ENCODE results near the gene AURKA. TPM values are rescaled to one million over a fixed set of nuclear protein-coding genes. Genes with fewer than 3 reads are reported as not detected.
"Not testable (repeated sequence)": the region's sequence is repeated elsewhere in the genome, so short reads cannot be mapped to it uniquely, and the experiment has no call there.

The AURKA gene
- total RNA-seq, 2 experiments from 2014 or later, result 99.7 to 101 TPM

- H3K4me3 Mint-ChIP-seq, result peak within 1 kb of the TSS; percentile 83
- H3K27ac Mint-ChIP-seq, result peak within 1 kb of the TSS; percentile 91
- H3K36me3 Mint-ChIP-seq, result peaks cover 30% of the 10 kb centered on the region
- ChIA-PET POLR2A (interaction anchor here (1.0 to 3.7 kb wide), 10 partner anchors 11 to 58 kb away, joined by 3 to 27 read pairs (median 6); partner anchors contain the start of genes AURKA, CSTF1 and RTF2), CTCF (interaction anchor here (0.8 to 2.0 kb wide), 7 partner anchors 11 to 977 kb away, joined by 3 to 10 read pairs (median 6); partner anchors contain the start of genes AURKA and CSTF1)
- H3K9me3 Mint-ChIP-seq, result no peaks in the 10 kb centered on the region
- intact Hi-C loops (cut with micrococcal nuclease), result loop anchor here (1.0 to 10.0 kb wide), 2 partner anchors 20 to 983 kb away; partner anchors contain the start of genes AURKA, CSTF1 and RBM38
- H3K4me1 Mint-ChIP-seq (ENCODE audit: low read depth), result peaks cover 59% of the 10 kb centered on the region
- peak; percentile 63 for DNase-seq
- H3K27me3 Mint-ChIP-seq, result no peaks in the 10 kb centered on the region
Measured at GRCh38 chr20:56411759-56412472, 19.9 kb upstream of the AURKA start, which contains the start of gene CASS4. Gene CASS4, plus strand, starts transcription at chr20:56412260. Its CDS starts 199 bp downstream, at chr20:56412459.

DNA sequence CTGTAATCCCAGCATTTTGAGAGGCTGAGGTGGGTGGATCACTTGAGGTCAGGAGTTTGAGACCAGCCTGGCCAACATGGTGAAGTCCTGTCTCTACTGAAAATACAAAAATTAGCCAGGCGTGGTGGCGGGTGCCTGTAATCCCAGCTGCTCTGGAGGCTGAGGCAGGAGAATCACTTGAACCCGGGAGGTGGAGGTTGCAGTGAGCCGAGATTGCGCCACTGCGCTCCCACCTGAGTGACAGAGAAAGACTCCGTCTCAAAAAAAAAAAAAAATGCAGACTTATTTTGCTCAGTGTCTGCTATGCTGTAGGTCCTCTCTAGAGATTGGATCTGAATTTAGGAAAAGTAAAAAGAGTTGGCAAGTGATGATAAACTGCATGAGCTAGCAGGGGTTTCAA lies 19.3 kb upstream of the AURKA start:
- Mint-ChIP-seq H3K4me3 (peak overlapping the region; percentile 83), H3K27ac (peak overlapping the region; percentile 91), H3K36me3 (peaks cover 36% of the 10 kb centered on the region), H3K4me1 (ENCODE audit: low read depth) (peaks cover 53% of the 10 kb centered on the region)
- POLR2A ChIA-PET, result interaction anchor here (0.7 to 3.7 kb wide), 7 partner anchors 12 to 1184 kb away, joined by 3 to 27 read pairs (median 7); partner anchors contain the start of genes AURKA and CSTF1
- not testable (repeated sequence) for DNase-seq, H3K9me3 Mint-ChIP-seq, H3K27me3 Mint-ChIP-seq
- CTCF ChIA-PET, result interaction anchor here (0.8 to 2.0 kb wide), 5 partner anchors 10 to 105 kb away, joined by 3 to 8 read pairs (median 6); partner anchors contain the start of genes AURKA and CSTF1
- intact Hi-C loops (cut with micrococcal nuclease), result loop anchor here (10.0 kb wide), 1 partner anchor 984 kb away; the partner anchor contains the start of gene RBM38

- H3K4me3 Mint-ChIP-seq, result no peak overlapping the region
- ChIA-PET CTCF (no interaction called here), POLR2A (interaction anchor here (1.4 to 1.7 kb wide), 2 partner anchors 9 to 19 kb away, joined by 3 to 7 read pairs; no protein-coding TSS in a partner anchor)
- DNase-seq, result no peak
- no peaks in the 10 kb centered on the region for H3K27me3 Mint-ChIP-seq
- peak overlapping the region; percentile 35 for H3K27ac Mint-ChIP-seq
- intact Hi-C loops (cut with micrococcal nuclease), result loop anchor here (10.0 kb wide), 1 partner anchor 985 kb away; the partner anchor contains the start of gene RBM38
- H3K4me1 Mint-ChIP-seq (ENCODE audit: low read depth), result peaks cover 52% of the 10 kb centered on the region
- H3K36me3 Mint-ChIP-seq, result peaks cover 49% of the 10 kb centered on the region
- H3K9me3 Mint-ChIP-seq, result no peaks in the 10 kb centered on the region
Measured at GRCh38 chr20:56409956-56410355, 17.9 kb upstream of the AURKA start.

DNA sequence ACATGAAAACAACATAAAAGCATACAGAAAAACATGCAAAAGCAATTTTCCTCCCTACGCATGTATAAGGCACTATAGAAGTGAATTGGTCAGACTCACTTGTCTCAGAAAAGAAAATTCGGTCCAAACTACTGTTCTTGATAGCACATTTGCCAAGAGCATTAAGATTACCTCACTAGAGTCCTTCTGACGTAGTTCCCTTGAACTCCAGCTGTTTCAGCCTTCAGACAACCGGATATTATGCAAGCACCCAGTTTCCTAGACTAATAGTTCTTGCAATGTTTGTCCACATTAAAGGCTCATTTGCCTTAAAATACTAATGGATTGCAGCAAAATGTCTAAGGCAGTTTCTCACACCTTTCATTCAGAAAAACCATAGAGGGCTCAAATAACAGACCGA lies 17.5 kb upstream of the AURKA start:
- peaks cover 49% of the 10 kb centered on the region for H3K4me1 Mint-ChIP-seq (ENCODE audit: low read depth)
- intact Hi-C loops (cut with micrococcal nuclease), result no loop called here
- POLR2A ChIA-PET, result interaction anchor here (1.4 to 1.7 kb wide), 2 partner anchors 9 to 19 kb away, joined by 3 to 7 read pairs; no protein-coding TSS in a partner anchor

DNA sequence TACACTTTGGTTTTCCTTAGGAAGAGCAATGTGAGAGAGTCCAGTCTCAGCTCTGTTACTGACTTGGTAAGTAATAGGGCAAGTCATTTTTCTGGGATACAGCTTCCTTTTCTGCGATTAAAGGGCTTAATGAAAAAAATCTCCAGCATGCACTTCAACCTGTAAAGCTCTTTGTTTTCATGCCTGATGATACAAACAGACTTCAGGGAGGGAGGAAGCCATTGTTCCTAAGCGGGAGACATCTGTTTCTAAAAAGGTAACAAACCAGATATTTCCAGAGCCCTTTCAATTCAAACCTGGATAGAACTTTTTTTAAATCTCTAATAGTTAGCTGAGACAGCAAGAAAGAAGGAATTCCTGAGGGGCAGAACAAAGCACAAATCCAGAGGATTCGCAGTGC lies 14.9 kb upstream of the AURKA start:
- no peaks in the 10 kb centered on the region for H3K27me3 Mint-ChIP-seq
- no peak overlapping the region for H3K27ac Mint-ChIP-seq
- H3K36me3 Mint-ChIP-seq, result peaks cover 51% of the 10 kb centered on the region
- CTCF ChIA-PET, result interaction anchor here (0.6 kb wide), 1 partner anchor 14 kb away, joined by 3 read pairs; the partner anchor contains the start of gene CSTF1
- POLR2A ChIA-PET, result interaction anchor here (1.0 kb wide), 1 partner anchor 48 kb away, joined by 3 read pairs; no protein-coding TSS in a partner anchor
- no peak overlapping the region for H3K4me3 Mint-ChIP-seq
- intact Hi-C loops (cut with micrococcal nuclease), result no loop called here
- H3K4me1 Mint-ChIP-seq (ENCODE audit: low read depth), result peaks cover 30% of the 10 kb centered on the region
- H3K9me3 Mint-ChIP-seq, result no peaks in the 10 kb centered on the region
- DNase-seq, result no peak

More for the DNA sequence above, 17.5 kb upstream of the AURKA start:
- CTCF ChIA-PET, result no interaction called here
- no peak overlapping the region for H3K4me3 Mint-ChIP-seq
- H3K27me3 Mint-ChIP-seq, result no peaks in the 10 kb centered on the region
- no peak overlapping the region for H3K27ac Mint-ChIP-seq
- DNase-seq, result no peak
- H3K9me3 Mint-ChIP-seq, result no peaks in the 10 kb centered on the region
- peaks cover 52% of the 10 kb centered on the region for H3K36me3 Mint-ChIP-seq

GRCh38 chr20:56405356-56405755 lies 13.3 kb upstream of the AURKA start:
- CTCF ChIA-PET; H3K9me3 Mint-ChIP-seq; DNase-seq; intact Hi-C loops (cut with micrococcal nuclease); H3K4me3 Mint-ChIP-seq; H3K27me3 Mint-ChIP-seq; H3K27ac Mint-ChIP-seq: not testable (repeated sequence)
- POLR2A ChIA-PET, result interaction anchor here (1.0 kb wide), 1 partner anchor 13 kb away, joined by 3 read pairs; the partner anchor contains the start of genes AURKA and CSTF1
- peaks cover 22% of the 10 kb centered on the region for H3K4me1 Mint-ChIP-seq (ENCODE audit: low read depth)
- peaks cover 57% of the 10 kb centered on the region for H3K36me3 Mint-ChIP-seq

DNA sequence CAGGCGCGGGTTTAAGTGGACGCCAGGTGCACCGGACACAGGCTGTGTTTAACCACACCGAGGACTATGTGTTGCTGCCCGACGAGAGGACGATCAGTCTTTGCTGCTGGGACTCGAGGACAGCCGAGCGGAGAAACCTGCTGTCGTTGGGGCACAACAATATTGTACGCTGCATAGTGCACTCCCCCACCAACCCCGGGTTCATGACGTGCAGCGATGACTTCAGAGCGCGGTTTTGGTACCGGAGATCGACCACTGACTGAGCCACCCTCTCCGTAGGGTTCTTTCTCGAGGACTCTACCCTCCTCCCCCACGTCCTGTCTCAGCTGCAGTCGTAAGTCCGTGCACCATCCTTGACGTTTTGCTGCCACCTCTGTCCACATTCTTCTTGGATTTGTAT lies 11.4 kb upstream of the AURKA start:
- CTCF ChIA-PET, result no interaction called here
- H3K27me3 Mint-ChIP-seq, result no peaks in the 10 kb centered on the region
- peaks cover 21% of the 10 kb centered on the region for H3K4me1 Mint-ChIP-seq (ENCODE audit: low read depth)
- intact Hi-C loops (cut with micrococcal nuclease), result no loop called here
- DNase-seq, result no peak
- POLR2A ChIA-PET, result no interaction called here
- H3K36me3 Mint-ChIP-seq, result peaks cover 69% of the 10 kb centered on the region
- H3K4me3 Mint-ChIP-seq, result no peak overlapping the region
- no peaks in the 10 kb centered on the region for H3K9me3 Mint-ChIP-seq
- H3K27ac Mint-ChIP-seq, result peak overlapping the region; percentile 30

DNA sequence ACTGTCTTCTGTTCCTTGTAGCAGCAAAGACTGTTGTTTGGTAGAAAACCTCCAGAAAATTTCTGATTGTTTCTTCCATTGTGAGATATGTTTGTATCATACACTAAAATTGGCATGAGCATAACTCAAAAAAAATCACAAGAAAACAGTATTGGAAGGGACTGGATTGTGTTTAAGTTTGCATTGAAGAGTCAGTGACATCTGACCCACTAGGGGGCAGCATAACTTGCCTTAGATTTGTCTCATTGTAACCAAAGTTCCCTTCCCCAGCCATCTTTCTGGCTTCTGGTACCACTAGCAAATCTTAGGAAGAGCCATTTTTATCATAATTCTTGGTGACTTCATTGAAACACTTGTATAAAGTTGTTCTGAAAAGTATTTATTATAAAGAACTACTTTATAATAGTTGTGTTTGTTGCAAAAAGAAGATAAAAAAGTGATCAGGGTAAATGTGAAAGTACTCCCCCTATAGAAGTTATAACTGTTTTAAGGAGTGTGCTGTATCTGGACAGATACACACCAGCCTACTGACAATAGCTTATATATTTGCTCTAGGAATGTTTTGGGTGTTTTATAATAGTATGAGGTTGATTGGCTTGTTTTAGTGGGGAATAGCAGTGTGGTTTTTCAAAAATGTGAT lies 8.1 kb upstream of the AURKA start:
- POLR2A ChIA-PET, result interaction anchor here (0.6 kb wide), 1 partner anchor 26 kb away, joined by 3 read pairs; no protein-coding TSS in a partner anchor

DNA sequence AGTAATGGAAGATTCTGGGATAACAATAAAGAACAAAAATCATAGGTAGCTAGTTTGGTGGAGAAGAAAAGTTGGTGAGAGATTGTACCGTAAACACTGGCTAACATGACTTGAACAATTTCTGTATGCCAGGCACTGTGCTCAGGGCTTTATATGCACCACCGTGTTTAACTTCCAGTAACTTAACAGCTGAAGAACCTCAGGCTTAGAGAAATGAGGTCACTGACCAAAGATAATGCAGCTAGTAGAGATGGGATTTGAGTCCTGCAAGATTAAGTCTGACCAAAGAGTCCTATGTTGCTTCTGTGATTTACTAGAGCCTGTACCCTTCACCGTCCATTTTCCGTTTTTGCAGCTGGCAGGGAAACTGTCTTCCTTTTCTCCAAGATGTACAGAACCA lies 3.2 kb upstream of the AURKA start:
- no peaks in the 10 kb centered on the region for H3K27me3 Mint-ChIP-seq
- intact Hi-C loops (cut with micrococcal nuclease), result no loop called here
- H3K9me3 Mint-ChIP-seq, result no peaks in the 10 kb centered on the region
- ChIA-PET CTCF (interaction anchor here (1.1 to 3.3 kb wide), 3 partner anchors 73 to 110 kb away, joined by 3 to 11 read pairs (median 4); partner anchors contain the start of gene RTF2), POLR2A (interaction anchor here (1.1 kb wide), 1 partner anchor 49 kb away, joined by 3 read pairs; no protein-coding TSS in a partner anchor)
- no peak overlapping the region for H3K27ac Mint-ChIP-seq
- H3K4me3 Mint-ChIP-seq, result no peak overlapping the region
- H3K4me1 Mint-ChIP-seq (ENCODE audit: low read depth), result peaks cover 44% of the 10 kb centered on the region
- H3K36me3 Mint-ChIP-seq, result peaks cover 60% of the 10 kb centered on the region
- no peak for DNase-seq

More for the DNA sequence above, 8.1 kb upstream of the AURKA start:
- CTCF ChIA-PET, result interaction anchor here (0.6 to 2.0 kb wide), 4 partner anchors 12 to 28 kb away, joined by 3 to 6 read pairs (median 4); partner anchors contain the start of gene CASS4
- H3K9me3 Mint-ChIP-seq, result no peaks in the 10 kb centered on the region
- H3K27ac Mint-ChIP-seq, result no peak overlapping the region
- peaks cover 68% of the 10 kb centered on the region for H3K36me3 Mint-ChIP-seq
- intact Hi-C loops (cut with micrococcal nuclease), result loop anchor here (1.0 to 2.0 kb wide), 3 partner anchors 8 to 116 kb away; partner anchors contain the start of genes AURKA, CSTF1 and RTF2
- no peak overlapping the region for H3K4me3 Mint-ChIP-seq
- DNase-seq, result peak; percentile 68
- no peaks in the 10 kb centered on the region for H3K27me3 Mint-ChIP-seq
- peaks cover 25% of the 10 kb centered on the region for H3K4me1 Mint-ChIP-seq (ENCODE audit: low read depth)

DNA sequence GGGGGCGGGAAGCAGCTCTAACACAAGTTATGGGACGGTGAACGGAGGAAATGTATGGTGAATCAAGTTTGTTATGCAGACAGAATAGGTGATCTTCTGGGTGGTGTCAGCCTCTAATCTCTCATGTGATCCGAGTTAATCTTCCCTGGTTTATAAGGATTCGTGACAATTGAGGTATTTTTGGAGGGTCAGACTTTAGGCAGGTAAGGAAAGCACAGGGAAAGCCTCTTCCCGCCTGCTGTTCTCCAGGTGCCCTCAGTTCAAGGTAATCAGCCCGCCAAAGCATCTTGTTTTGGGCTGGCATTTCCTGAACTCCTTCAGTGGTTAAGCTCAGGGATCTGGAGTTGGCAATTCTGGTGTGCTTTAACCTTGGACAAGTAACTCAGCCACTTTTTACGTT lies 1.6 kb upstream of the AURKA start:
- H3K36me3 Mint-ChIP-seq, result peaks cover 61% of the 10 kb centered on the region
- no peak for DNase-seq
- intact Hi-C loops (cut with micrococcal nuclease), result loop anchor here (2.0 kb wide), 3 partner anchors 19 to 957 kb away; partner anchors contain the start of gene RAE1
- H3K4me3 Mint-ChIP-seq, result no peak overlapping the region
- H3K9me3 Mint-ChIP-seq, result no peaks in the 10 kb centered on the region
- H3K27ac Mint-ChIP-seq, result no peak overlapping the region
- CTCF ChIA-PET, result interaction anchor here (3.2 kb wide), 1 partner anchor 76 kb away, joined by 9 read pairs; no protein-coding TSS in a partner anchor
- POLR2A ChIA-PET, result interaction anchor here (2.4 kb wide), 1 partner anchor 19 kb away, joined by 27 read pairs; the partner anchor contains the start of gene CASS4
- peaks cover 36% of the 10 kb centered on the region for H3K4me1 Mint-ChIP-seq (ENCODE audit: low read depth)
- H3K27me3 Mint-ChIP-seq, result no peaks in the 10 kb centered on the region

GRCh38 chr20:56392881-56393482 lies 967 bp upstream of the AURKA start:
- H3K27ac Mint-ChIP-seq, result no peak overlapping the region

More at GRCh38 chr20:56392881-56393482, 967 bp upstream of the AURKA start:
- no peak for DNase-seq
- Mint-ChIP-seq H3K4me3 (no peak overlapping the region), H3K36me3 (peaks cover 63% of the 10 kb centered on the region), H3K4me1 (ENCODE audit: low read depth) (peaks cover 36% of the 10 kb centered on the region), H3K27me3 (no peaks in the 10 kb centered on the region), H3K9me3 (no peaks in the 10 kb centered on the region)
- POLR2A ChIA-PET, result interaction anchor here (1.0 to 2.5 kb wide), 6 partner anchors 20 to 997 kb away, joined by 3 to 27 read pairs (median 15); partner anchors contain the start of genes CASS4, FAM210B and RTF2
- intact Hi-C loops (cut with micrococcal nuclease), result loop anchor here (1.0 to 2.0 kb wide), 7 partner anchors 7 to 958 kb away; partner anchors contain the start of genes CASS4, FAM210B, RAE1 and RTF2
- CTCF ChIA-PET, result interaction anchor here (1.1 to 3.2 kb wide), 4 partner anchors 14 to 76 kb away, joined by 3 to 9 read pairs (median 6); partner anchors contain the start of genes CASS4 and FAM210B

Measured in activated CD4-positive, alpha-beta memory T cell treated with anti-CD3 and anti-CD28 coated beads for 36 hours (primary cell).